Central memory CD8-positive, alpha-beta T cell (primary cell): ENCODE measurements around the gene FARP1.

Experiments
- ATAC-seq: fragments of 150-1000 bp; cut with Tn5 transposase; replicated peaks from 2 replicates; pipeline ENCODE4 v1.10.0; 2022; ENCODE audit warnings: mild to moderate bottlenecking, moderate FRiP score, moderate number of reproducible peaks; ENCODE audit not compliant: poor library complexity, severe bottlenecking; ENCODE audit errors: extremely low read depth
- DNase-seq, 2 donors: peaks; one replicate each; pipeline ENCODE4 v3.0.0; 2021; ENCODE audit warnings: low spot score in 2 of 2
- H3K27ac Mint-ChIP-seq: one replicate; pipeline ENCODE4 v1.8.0; 2022; ENCODE audit warnings: low read depth, mild to moderate bottlenecking, moderate library complexity, mixed read lengths
- H3K27me3 Mint-ChIP-seq: one replicate; pipeline ENCODE4 v1.8.0; 2022; ENCODE audit warnings: mixed read lengths
- H3K36me3 Mint-ChIP-seq: one replicate; pipeline ENCODE4 v1.8.0; 2022; ENCODE audit warnings: mild to moderate bottlenecking, moderate library complexity, mixed read lengths; ENCODE audit not compliant: insufficient read depth
- H3K4me1 Mint-ChIP-seq: one replicate; pipeline ENCODE4 v1.8.0; 2022; ENCODE audit warnings: mixed read lengths
- H3K4me3 Mint-ChIP-seq: one replicate; pipeline ENCODE4 v1.8.0; 2022; ENCODE audit warnings: mild to moderate bottlenecking, moderate library complexity, mixed read lengths
- H3K9me3 Mint-ChIP-seq: one replicate; pipeline ENCODE4 v1.8.0; 2022; ENCODE audit warnings: mixed read lengths

The FARP1 gene

DNA sequence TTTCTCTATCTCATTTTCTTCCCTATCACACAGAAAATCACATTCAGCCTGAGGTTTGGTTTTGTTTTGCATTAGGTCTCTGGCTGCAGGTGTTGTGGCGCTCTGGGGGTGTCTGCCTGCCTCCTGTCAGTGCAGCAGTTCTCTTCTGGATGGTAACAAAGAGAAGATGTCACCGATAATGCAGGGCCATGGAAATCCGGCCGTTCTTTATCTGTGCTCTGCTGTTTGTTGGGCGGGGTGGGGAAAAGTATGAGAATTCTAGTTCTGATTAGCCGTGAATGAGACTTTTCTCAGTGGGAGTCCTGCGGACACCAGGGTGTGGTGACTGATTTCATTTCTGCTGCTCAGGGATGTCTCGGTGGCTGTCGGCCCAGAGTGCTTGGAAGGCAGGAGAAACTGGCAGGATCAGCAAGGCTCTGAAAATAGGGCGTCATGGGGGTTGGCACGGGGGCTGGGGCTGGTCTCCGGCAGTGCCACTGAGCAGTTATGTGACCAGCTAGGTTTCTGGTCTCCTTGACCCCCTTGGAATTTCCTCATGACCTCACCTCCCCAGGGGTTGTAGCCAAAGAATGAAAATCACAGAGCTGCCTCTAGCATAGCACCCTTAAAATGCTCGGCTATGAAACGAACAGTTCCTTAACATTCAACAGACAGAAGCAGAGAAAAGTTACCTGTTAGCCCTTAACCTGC is 29.2 kb downstream of the FARP1 start:
- peaks cover 28% of the 10 kb centered on the region for H3K27me3 Mint-ChIP-seq
- ATAC-seq (no peak), DNase-seq (no peak)
- no peaks in the 10 kb centered on the region for H3K36me3 Mint-ChIP-seq
- H3K27ac Mint-ChIP-seq, result no peak overlapping the region
- H3K4me1 Mint-ChIP-seq, result no peaks in the 10 kb centered on the region
- no peak overlapping the region for H3K4me3 Mint-ChIP-seq
- H3K9me3 Mint-ChIP-seq, result no peaks in the 10 kb centered on the region

- DNase-seq, result no peak
Observed at GRCh38 chr13:98172590-98173422, 29.9 kb downstream of the FARP1 start.

GRCh38 chr13:98173431-98174152 is 30.7 kb downstream of the FARP1 start:
- no peaks in the 10 kb centered on the region for H3K9me3 Mint-ChIP-seq
- no peak overlapping the region for H3K27ac Mint-ChIP-seq
- DNase-seq, result no peak
- H3K36me3 Mint-ChIP-seq, result no peaks in the 10 kb centered on the region
- H3K27me3 Mint-ChIP-seq, result peaks cover 28% of the 10 kb centered on the region
- ATAC-seq, result no peak
- H3K4me1 Mint-ChIP-seq, result no peaks in the 10 kb centered on the region
- no peak overlapping the region for H3K4me3 Mint-ChIP-seq

More at GRCh38 chr13:98172590-98173422, 29.9 kb downstream of the FARP1 start:
- Mint-ChIP-seq H3K4me3 (no peak overlapping the region), H3K27me3 (peaks cover 28% of the 10 kb centered on the region), H3K36me3 (no peaks in the 10 kb centered on the region), H3K4me1 (no peaks in the 10 kb centered on the region), H3K9me3 (no peaks in the 10 kb centered on the region), H3K27ac (no peak overlapping the region)
- ATAC-seq, result no peak

DNA sequence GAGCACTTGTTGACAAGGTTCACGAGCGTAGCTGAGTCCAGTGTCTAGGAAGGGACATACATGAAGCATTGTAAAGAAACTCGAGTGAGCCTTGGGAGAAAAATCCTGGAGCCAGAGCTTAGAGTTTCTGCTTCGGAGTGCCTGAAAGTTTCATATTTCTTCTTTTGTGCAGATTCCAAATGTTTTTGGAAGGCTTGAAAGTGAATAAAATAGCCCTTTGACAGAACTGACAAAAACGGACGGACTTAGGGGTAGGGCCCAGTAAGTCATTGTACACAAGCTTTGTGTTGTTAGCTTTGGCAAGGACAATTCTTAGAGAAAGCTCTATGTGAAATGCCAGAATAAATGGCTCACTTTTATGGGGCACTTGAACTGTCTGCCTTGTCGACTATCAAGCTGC is 31.4 kb downstream of the FARP1 start:
- no peak overlapping the region for H3K4me3 Mint-ChIP-seq
- no peaks in the 10 kb centered on the region for H3K9me3 Mint-ChIP-seq
- DNase-seq, result no peak
- ATAC-seq, result no peak
- no peak overlapping the region for H3K27ac Mint-ChIP-seq
- H3K36me3 Mint-ChIP-seq, result no peaks in the 10 kb centered on the region
- peaks cover 28% of the 10 kb centered on the region for H3K27me3 Mint-ChIP-seq
- no peaks in the 10 kb centered on the region for H3K4me1 Mint-ChIP-seq

DNA sequence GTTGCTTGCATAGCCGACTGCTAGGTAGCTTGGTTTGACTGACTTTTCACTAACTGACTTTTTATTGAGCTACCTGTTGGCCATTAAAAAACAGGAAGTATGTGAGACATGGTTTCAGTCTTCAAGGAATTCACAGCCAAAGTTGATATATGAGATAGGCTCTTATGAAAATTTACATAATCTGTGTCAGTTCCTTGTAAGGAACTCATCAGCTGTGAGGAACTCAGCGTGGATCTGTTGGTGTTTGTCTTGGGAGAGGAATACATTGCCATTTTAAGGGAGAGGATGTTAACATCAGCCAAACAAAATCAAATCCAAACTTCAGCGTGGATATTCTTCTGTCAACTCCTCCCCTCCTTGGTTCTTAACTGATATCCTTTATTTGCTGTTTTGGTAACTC is 32.1 kb downstream of the FARP1 start:
- H3K27ac Mint-ChIP-seq, result no peak overlapping the region
- ATAC-seq (no peak), DNase-seq (no peak)
- H3K4me1 Mint-ChIP-seq, result no peaks in the 10 kb centered on the region
- H3K27me3 Mint-ChIP-seq, result peaks cover 28% of the 10 kb centered on the region
- H3K9me3 Mint-ChIP-seq, result no peaks in the 10 kb centered on the region
- no peak overlapping the region for H3K4me3 Mint-ChIP-seq
- H3K36me3 Mint-ChIP-seq, result no peaks in the 10 kb centered on the region

- Mint-ChIP-seq H3K4me1 (no peaks in the 10 kb centered on the region), H3K27ac (no peak overlapping the region), H3K4me3 (no peak overlapping the region), H3K27me3 (peaks cover 27% of the 10 kb centered on the region), H3K9me3 (no peaks in the 10 kb centered on the region), H3K36me3 (no peaks in the 10 kb centered on the region)
- ATAC-seq (no peak), DNase-seq (no peak)
Observed at GRCh38 chr13:98175823-98176222, 32.9 kb downstream of the FARP1 start.

- DNase-seq (no peak), ATAC-seq (no peak)
- no peaks in the 10 kb centered on the region for H3K9me3 Mint-ChIP-seq
- no peaks in the 10 kb centered on the region for H3K4me1 Mint-ChIP-seq
- peaks cover 16% of the 10 kb centered on the region for H3K27me3 Mint-ChIP-seq
- no peaks in the 10 kb centered on the region for H3K36me3 Mint-ChIP-seq
- H3K27ac Mint-ChIP-seq, result no peak within 1 kb of the TSS
- no peak within 1 kb of the TSS for H3K4me3 Mint-ChIP-seq
Observed at GRCh38 chr13:98176777-98177608, 34.1 kb downstream of the FARP1 start, which contains the start of gene RNF113B. Gene RNF113B (minus strand): TSS chr13:98177269. CDS start chr13:98177236, 33 bp downstream.

DNA sequence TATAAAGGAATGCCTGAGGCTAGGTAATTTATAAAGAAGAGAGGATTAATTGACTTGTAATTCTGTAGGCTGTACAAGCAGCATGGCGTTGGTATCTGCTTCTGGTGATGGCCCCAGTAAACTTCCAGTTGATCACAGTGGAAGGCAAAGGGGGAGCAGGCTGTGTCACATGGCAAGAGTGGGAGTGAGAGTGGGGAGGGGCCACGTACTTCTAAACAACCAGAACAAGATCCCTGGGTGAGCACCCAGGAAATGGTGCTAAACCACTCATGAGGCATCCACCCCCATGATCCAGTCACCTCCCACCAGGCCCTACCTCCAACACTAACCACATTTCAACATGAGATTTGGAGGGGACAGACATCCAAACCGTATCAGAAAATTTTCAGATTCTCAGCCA is 37.2 kb downstream of the FARP1 start:
- H3K4me3 Mint-ChIP-seq, result no peak overlapping the region
- DNase-seq (no peak), ATAC-seq (no peak)
- no peak overlapping the region for H3K27ac Mint-ChIP-seq
- no peaks in the 10 kb centered on the region for H3K36me3 Mint-ChIP-seq
- H3K9me3 Mint-ChIP-seq, result no peaks in the 10 kb centered on the region
- peaks cover 11% of the 10 kb centered on the region for H3K27me3 Mint-ChIP-seq
- no peaks in the 10 kb centered on the region for H3K4me1 Mint-ChIP-seq

DNA sequence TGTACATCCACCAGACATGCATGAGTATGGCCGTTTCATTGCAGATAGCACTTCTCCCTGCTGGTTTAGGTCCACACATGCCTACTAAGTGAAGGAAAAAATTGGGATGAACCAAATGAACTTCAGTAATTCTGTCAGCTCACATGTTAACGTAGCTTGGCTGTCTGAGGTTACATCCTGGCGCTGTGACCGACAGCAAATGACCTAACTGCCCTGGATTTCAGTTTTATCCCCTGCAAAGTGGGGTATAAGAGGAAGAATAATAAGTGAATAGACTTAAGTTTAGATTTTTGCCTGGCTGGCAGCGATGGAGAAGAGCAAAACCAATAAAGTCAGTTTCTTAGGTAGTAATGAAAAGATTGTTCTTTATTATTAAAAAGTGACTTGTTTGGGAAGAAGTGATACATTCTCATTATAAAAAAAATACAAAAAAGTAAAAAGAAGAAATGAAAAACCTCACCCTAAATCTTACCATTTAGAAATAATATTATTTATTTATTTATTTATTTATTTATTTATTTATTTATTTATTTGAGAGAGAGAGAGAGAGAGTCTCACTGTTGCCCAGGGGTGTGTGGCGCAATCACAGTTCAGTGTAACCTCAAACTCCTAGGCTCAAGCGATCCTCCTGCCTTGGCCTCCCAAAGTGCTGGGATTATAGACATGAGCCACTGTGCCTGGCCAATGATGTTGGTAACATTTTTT is 38.4 kb downstream of the FARP1 start:
- H3K9me3 Mint-ChIP-seq, result no peaks in the 10 kb centered on the region
- no peak for ATAC-seq
- H3K36me3 Mint-ChIP-seq, result no peaks in the 10 kb centered on the region
- no peaks in the 10 kb centered on the region for H3K4me1 Mint-ChIP-seq
- DNase-seq, result no peak
- H3K27ac Mint-ChIP-seq, result no peak overlapping the region
- H3K27me3 Mint-ChIP-seq, result peaks cover 23% of the 10 kb centered on the region
- no peak overlapping the region for H3K4me3 Mint-ChIP-seq

DNA sequence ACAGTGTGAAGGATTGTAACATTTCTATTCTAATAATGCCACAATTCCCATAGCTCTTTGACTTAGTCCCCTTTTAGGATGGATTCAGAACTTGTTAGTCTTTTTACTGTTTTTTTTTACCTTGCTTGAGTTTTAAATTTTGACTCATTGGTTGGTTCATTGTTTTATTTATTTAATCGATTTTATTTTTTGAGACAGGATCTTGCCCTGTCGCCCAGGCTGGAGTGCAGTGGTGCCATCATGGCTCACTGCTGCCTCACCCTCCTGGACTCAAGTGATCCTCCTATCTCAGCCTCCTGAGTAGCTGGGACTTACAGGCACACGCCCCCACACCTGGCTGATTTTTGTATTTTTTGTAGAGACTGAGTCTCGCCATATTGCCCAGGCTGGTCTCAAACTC is 39.3 kb downstream of the FARP1 start:
- Mint-ChIP-seq H3K9me3 (no peaks in the 10 kb centered on the region), H3K4me3 (no peak overlapping the region), H3K4me1 (no peaks in the 10 kb centered on the region), H3K27me3 (peaks cover 28% of the 10 kb centered on the region), H3K36me3 (no peaks in the 10 kb centered on the region), H3K27ac (no peak overlapping the region)
- ATAC-seq (no peak), DNase-seq (no peak)

- ATAC-seq (no peak), DNase-seq (no peak)
- no peaks in the 10 kb centered on the region for H3K9me3 Mint-ChIP-seq
- no peak overlapping the region for H3K27ac Mint-ChIP-seq
- no peak overlapping the region for H3K4me3 Mint-ChIP-seq
- no peaks in the 10 kb centered on the region for H3K4me1 Mint-ChIP-seq
- no peaks in the 10 kb centered on the region for H3K36me3 Mint-ChIP-seq
- H3K27me3 Mint-ChIP-seq, result peaks cover 28% of the 10 kb centered on the region
Observed at GRCh38 chr13:98182589-98182988, 39.7 kb downstream of the FARP1 start.
